ENCODE results near the gene XRCC6. TPM values are rescaled to one million over a fixed set of nuclear protein-coding genes. Genes with fewer than 3 reads are reported as not detected.
"Not testable (repeated sequence)": the region's sequence is repeated elsewhere in the genome, so short reads cannot be mapped to it uniquely, and the experiment has no call there.

Gene XRCC6
- total RNA-seq, 1 donor from 2014 or later = 400 TPM

- Mint-ChIP-seq H3K36me3 (ENCODE audit: low read depth) (peaks cover 16% of the 10 kb centered on the region), H3K27ac (no peak overlapping the region), H3K4me3 (no peak overlapping the region), H3K9me3 (no peaks in the 10 kb centered on the region), H3K4me1 (peaks cover 26% of the 10 kb centered on the region), H3K27me3 (no peaks in the 10 kb centered on the region)
- no peak for DNase-seq
- intact Hi-C loops (cut with micrococcal nuclease) = no loop called here
Measured at GRCh38 chr22:41587347-41587723, 33.8 kb upstream of the XRCC6 start.

- peaks cover 23% of the 10 kb centered on the region for H3K4me1 Mint-ChIP-seq
- peaks cover 4% of the 10 kb centered on the region for H3K36me3 Mint-ChIP-seq (ENCODE audit: low read depth)
- no peaks in the 10 kb centered on the region for H3K27me3 Mint-ChIP-seq
- peak; percentile 100 for DNase-seq
- peak within 1 kb of the TSS; percentile 95 for H3K4me3 Mint-ChIP-seq
- peak within 1 kb of the TSS; percentile 86 for H3K27ac Mint-ChIP-seq
- intact Hi-C loops (cut with micrococcal nuclease) = loop anchor here (1.0 to 5.0 kb wide), 5 partner anchors 15 to 497 kb away; partner anchors contain the start of genes DESI1, EP300, PHF5A and POLR3H
- H3K9me3 Mint-ChIP-seq = no peaks in the 10 kb centered on the region
Measured at GRCh38 chr22:41589391-41590241, 31.5 kb upstream of the XRCC6 start, which contains the start of gene PMM1. Gene PMM1 (minus strand): TSS chr22:41589840. CDS start chr22:41589805, 35 bp downstream.

GRCh38 chr22:41593336-41593960, 27.6 kb upstream of the XRCC6 start:
- not testable (repeated sequence) for H3K4me3 Mint-ChIP-seq, DNase-seq, H3K27ac Mint-ChIP-seq, H3K9me3 Mint-ChIP-seq, H3K27me3 Mint-ChIP-seq
- intact Hi-C loops (cut with micrococcal nuclease) = loop anchor here (5.0 kb wide), 1 partner anchor 501 kb away; the partner anchor contains the start of gene EP300
- H3K4me1 Mint-ChIP-seq = peaks cover 11% of the 10 kb centered on the region
- H3K36me3 Mint-ChIP-seq (ENCODE audit: low read depth) = peaks cover 15% of the 10 kb centered on the region

GRCh38 chr22:41595703-41596102, 25.4 kb upstream of the XRCC6 start:
- no peaks in the 10 kb centered on the region for H3K27me3 Mint-ChIP-seq
- H3K27ac Mint-ChIP-seq = no peak overlapping the region
- peaks cover 4% of the 10 kb centered on the region for H3K4me1 Mint-ChIP-seq
- DNase-seq = no peak
- intact Hi-C loops (cut with micrococcal nuclease) = no loop called here
- peaks cover 23% of the 10 kb centered on the region for H3K36me3 Mint-ChIP-seq (ENCODE audit: low read depth)
- H3K4me3 Mint-ChIP-seq = no peak overlapping the region
- no peaks in the 10 kb centered on the region for H3K9me3 Mint-ChIP-seq

GRCh38 chr22:41596776-41597634, 24.1 kb upstream of the XRCC6 start:
- H3K9me3 Mint-ChIP-seq = no peaks in the 10 kb centered on the region
- peak; percentile 82 for DNase-seq
- peaks cover 2% of the 10 kb centered on the region for H3K27me3 Mint-ChIP-seq
- peaks cover 6% of the 10 kb centered on the region for H3K4me1 Mint-ChIP-seq
- H3K36me3 Mint-ChIP-seq (ENCODE audit: low read depth) = peaks cover 34% of the 10 kb centered on the region
- H3K4me3 Mint-ChIP-seq = no peak overlapping the region
- no peak overlapping the region for H3K27ac Mint-ChIP-seq
- intact Hi-C loops (cut with micrococcal nuclease) = no loop called here

GRCh38 chr22:41597635-41597953, 23.5 kb upstream of the XRCC6 start:
- Mint-ChIP-seq H3K27me3 (peaks cover 2% of the 10 kb centered on the region), H3K9me3 (no peaks in the 10 kb centered on the region), H3K4me1 (peaks cover 8% of the 10 kb centered on the region), H3K4me3 (no peak overlapping the region), H3K27ac (no peak overlapping the region), H3K36me3 (ENCODE audit: low read depth) (peaks cover 40% of the 10 kb centered on the region)
- no peak for DNase-seq
- intact Hi-C loops (cut with micrococcal nuclease) = no loop called here

- no peak for DNase-seq
- H3K27ac Mint-ChIP-seq = no peak overlapping the region
- H3K36me3 Mint-ChIP-seq (ENCODE audit: low read depth) = peaks cover 45% of the 10 kb centered on the region
- intact Hi-C loops (cut with micrococcal nuclease) = no loop called here
- H3K9me3 Mint-ChIP-seq = no peaks in the 10 kb centered on the region
- H3K4me3 Mint-ChIP-seq = no peak overlapping the region
- H3K27me3 Mint-ChIP-seq = peaks cover 2% of the 10 kb centered on the region
- peaks cover 13% of the 10 kb centered on the region for H3K4me1 Mint-ChIP-seq
Measured at GRCh38 chr22:41598081-41598480, 23.0 kb upstream of the XRCC6 start.

GRCh38 chr22:41598891-41599635, 22.0 kb upstream of the XRCC6 start:
- Mint-ChIP-seq H3K4me3 (no peak overlapping the region), H3K27me3 (peaks cover 2% of the 10 kb centered on the region), H3K4me1 (peaks cover 21% of the 10 kb centered on the region), H3K27ac (no peak overlapping the region), H3K9me3 (no peaks in the 10 kb centered on the region), H3K36me3 (ENCODE audit: low read depth) (peaks cover 54% of the 10 kb centered on the region)
- intact Hi-C loops (cut with micrococcal nuclease) = no loop called here
- no peak for DNase-seq

GRCh38 chr22:41600976-41601375, 20.1 kb upstream of the XRCC6 start:
- Mint-ChIP-seq H3K4me3 (no peak overlapping the region), H3K27ac (no peak overlapping the region), H3K4me1 (peaks cover 34% of the 10 kb centered on the region), H3K27me3 (peaks cover 5% of the 10 kb centered on the region), H3K9me3 (no peaks in the 10 kb centered on the region), H3K36me3 (ENCODE audit: low read depth) (peaks cover 74% of the 10 kb centered on the region)
- intact Hi-C loops (cut with micrococcal nuclease) = loop anchor here (5.0 kb wide), 1 partner anchor 59 kb away; the partner anchor contains the start of gene POLR3H
- DNase-seq = no peak

GRCh38 chr22:41603873-41604332, 17.2 kb upstream of the XRCC6 start:
- H3K27me3 Mint-ChIP-seq = peaks cover 5% of the 10 kb centered on the region
- no peaks in the 10 kb centered on the region for H3K9me3 Mint-ChIP-seq
- H3K27ac Mint-ChIP-seq = peak overlapping the region; percentile 74
- peak; percentile 89 for DNase-seq
- no peak overlapping the region for H3K4me3 Mint-ChIP-seq
- H3K4me1 Mint-ChIP-seq = peaks cover 32% of the 10 kb centered on the region
- intact Hi-C loops (cut with micrococcal nuclease) = loop anchor here (1.0 to 5.0 kb wide), 3 partner anchors 13 to 62 kb away; partner anchors contain the start of genes DESI1, POLR3H and XRCC6
- peaks cover 75% of the 10 kb centered on the region for H3K36me3 Mint-ChIP-seq (ENCODE audit: low read depth)

- no peak for DNase-seq
- H3K9me3 Mint-ChIP-seq = no peaks in the 10 kb centered on the region
- no peak overlapping the region for H3K4me3 Mint-ChIP-seq
- intact Hi-C loops (cut with micrococcal nuclease) = no loop called here
- H3K27me3 Mint-ChIP-seq = peaks cover 3% of the 10 kb centered on the region
- no peak overlapping the region for H3K27ac Mint-ChIP-seq
- H3K4me1 Mint-ChIP-seq = peaks cover 18% of the 10 kb centered on the region
- H3K36me3 Mint-ChIP-seq (ENCODE audit: low read depth) = peaks cover 69% of the 10 kb centered on the region
Measured at GRCh38 chr22:41608386-41608785, 12.7 kb upstream of the XRCC6 start.

- Mint-ChIP-seq H3K9me3 (no peaks in the 10 kb centered on the region), H3K4me1 (peaks cover 4% of the 10 kb centered on the region), H3K36me3 (ENCODE audit: low read depth) (peaks cover 41% of the 10 kb centered on the region), H3K27me3 (no peaks in the 10 kb centered on the region), H3K27ac (no peak overlapping the region), H3K4me3 (no peak overlapping the region)
- no peak for DNase-seq
- intact Hi-C loops (cut with micrococcal nuclease) = no loop called here
Measured at GRCh38 chr22:41612603-41613306, 8.3 kb upstream of the XRCC6 start.

Data from activated CD4-positive, alpha-beta T cell treated with anti-CD3 and anti-CD28 coated beads, Interleukin-2, amount 10 ng/mL, durations not matched to agents 24 days and 14 days (primary cell).